GM21717 (cell line): ENCODE data around the gene LIN37.
"Not testable (repeated sequence)": the region's sequence is repeated elsewhere in the genome, so short reads cannot be mapped to it uniquely, and the experiment has no call there.

Experiments used
- ATAC-seq: cut with Tn5 transposase; IDR thresholded peaks from one replicate; pipeline ENCODE4 v1.9.1; 2021; ENCODE audit warnings: mild to moderate bottlenecking, moderate library complexity; ENCODE audit not compliant: unreplicated experiment

Gene LIN37

GRCh38 chr19:35772362-35772761, 24.0 kb downstream of the LIN37 start:
- not testable (repeated sequence) for ATAC-seq

DNA sequence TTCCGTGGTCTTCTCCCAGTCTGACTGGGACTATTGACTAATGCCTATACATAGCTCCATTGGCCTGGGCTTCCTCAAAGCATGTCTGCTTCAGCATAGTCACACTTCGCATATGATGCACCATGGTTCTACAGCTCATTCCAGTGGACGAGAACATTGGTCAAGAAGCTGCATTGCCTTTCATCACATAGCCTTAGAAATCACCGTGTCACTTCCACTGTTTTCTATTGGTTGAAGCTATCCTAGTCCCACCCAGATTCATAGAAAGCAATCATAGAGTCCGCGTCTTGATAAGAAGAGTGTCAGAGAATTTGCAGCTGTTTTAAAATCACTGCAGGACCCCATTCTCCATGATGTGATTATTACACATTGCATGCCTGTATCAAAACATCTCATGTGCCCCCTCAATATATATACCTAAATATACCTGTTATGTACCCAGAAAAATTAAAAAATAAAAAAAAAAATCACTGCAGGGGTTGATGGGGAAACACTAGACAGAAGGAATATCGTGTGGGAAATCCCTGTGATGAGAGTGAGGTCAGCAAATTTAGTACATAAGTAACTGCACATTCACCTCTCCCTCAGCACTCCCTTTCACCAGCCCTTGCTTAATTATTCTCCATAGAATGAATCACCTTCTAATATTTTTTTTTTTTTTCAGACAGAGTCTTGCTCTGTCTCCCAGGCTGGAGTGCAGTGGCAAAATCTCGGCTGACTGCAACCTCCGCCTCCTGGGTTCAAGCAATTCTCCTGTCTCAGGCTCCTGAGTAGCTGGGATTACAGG, 24.8 kb downstream of the LIN37 start:
- no peak for ATAC-seq

DNA sequence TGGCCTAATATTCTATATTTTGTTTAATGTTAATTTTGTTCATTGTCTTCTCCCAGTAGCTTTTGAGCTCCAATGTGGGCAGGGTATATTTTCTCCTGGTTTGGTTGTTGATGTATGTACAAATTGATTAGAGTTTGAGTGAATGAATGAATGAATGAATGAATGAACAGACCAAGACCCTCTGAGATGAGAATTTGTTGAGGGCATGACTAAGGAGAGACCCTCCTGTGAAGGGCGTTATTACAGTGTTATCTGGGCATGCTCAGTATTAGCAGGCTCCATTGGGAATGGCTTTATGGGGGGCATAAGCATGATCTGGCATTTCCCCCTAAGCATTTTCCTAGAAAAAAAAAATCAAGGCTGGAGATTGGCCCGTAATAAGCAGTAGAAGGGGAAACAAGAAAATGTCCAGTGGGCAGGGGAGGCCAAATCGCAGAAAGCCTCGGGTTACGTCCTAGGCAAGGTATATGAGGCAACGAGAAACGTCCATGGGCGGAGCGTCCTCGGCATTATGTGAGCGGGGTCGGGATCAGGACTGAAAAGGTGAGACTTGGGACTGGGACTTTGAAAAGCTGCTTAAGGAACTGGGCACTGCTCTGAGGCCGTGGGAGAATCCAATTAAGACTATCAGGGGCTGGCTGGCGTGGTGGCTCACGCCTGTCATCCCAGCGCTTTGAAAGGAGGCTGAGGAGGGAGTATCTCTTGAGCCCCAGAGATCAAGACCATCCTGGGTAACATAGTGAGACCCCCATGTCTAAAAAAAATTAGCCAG, 26.1 kb downstream of the LIN37 start:
- ATAC-seq = no peak

GRCh38 chr19:35775046-35775297, 26.6 kb downstream of the LIN37 start:
- ATAC-seq = no peak

DNA sequence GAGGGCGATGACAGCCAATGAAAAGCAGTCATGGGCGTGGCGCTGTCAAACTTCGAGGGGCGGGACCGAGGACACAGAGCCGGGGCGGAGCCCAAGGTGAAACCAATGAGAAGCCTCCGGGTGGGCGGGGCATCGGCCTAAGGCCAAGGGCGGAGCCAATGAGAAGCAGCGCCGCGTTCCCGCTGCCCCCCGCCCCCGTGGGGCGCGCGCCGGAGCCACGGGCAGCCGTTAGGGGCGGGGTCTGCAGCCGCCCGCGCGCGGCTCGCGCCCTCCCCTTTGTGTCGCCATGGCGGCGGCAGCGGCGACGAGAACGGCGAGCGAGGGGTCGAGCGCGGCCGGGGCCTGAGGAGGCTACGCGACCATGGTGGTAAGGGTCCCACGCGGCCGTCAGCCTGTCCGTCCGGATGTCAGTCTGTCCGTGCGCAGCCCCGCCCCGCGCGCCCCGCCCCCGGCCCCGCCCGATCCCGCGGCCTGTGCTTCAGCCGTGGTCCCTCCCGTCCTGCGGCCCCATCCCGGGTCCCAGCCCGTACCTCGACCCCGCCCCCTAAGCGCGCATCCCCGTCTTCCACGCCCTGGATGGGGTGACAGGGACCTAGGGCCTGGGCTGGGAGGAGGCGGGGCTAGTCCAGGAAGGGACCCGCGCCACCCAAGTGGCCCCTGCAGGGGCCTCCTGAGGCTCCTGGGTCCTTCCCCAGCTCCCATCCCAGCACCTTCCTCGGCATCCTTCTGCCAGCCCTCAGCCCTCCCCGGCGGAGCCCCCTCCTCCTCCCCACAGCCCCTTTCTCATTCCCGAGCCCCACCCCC, 27.1 kb downstream of the LIN37 start, which contains the start of gene ARHGAP33:
Gene ARHGAP33 (plus strand): TSS at position 267 of the 804 bp plus-strand sequence. CDS start 95 bp downstream, at position 362.
- peak; percentile 75 for ATAC-seq

- no peak for ATAC-seq
Measured at GRCh38 chr19:35776102-35776788, 27.9 kb downstream of the LIN37 start.

DNA sequence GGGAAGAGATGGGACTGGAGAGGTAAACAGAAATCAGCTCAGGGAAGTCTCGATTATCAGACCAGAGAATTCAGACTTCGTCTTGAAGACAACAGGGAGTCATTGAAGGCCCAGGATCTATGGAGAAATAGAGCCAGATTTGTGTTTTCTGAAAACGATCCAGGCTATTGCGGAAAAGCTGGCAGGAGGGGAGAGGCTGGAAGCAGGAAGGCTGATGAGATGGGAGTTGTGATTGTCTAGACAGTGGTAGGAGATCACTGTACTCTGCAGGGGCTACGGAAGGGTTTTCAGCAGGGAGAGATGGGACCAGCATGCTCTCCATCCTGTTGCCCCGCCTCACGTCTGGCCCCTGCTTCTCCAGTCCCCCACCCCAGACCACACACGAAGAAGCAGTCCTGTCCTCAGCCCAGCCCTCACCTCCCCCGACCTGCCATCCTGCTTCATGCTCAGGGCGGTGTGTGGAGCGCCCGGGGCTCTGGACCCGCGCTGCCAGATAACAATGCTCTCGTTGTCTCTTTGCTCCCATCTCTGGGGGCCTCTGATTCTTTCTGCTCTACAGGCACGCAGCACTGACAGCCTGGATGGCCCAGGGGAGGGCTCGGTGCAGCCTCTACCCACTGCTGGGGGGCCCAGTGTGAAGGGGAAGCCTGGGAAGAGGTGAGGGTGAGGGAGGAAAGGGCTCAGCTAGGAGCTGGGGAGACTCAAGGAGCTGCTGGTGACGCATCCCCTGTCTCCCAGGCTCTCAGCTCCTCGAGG, 28.9 kb downstream of the LIN37 start:
- no peak for ATAC-seq

GRCh38 chr19:35777961-35778360, 29.6 kb downstream of the LIN37 start:
- ATAC-seq = no peak

DNA sequence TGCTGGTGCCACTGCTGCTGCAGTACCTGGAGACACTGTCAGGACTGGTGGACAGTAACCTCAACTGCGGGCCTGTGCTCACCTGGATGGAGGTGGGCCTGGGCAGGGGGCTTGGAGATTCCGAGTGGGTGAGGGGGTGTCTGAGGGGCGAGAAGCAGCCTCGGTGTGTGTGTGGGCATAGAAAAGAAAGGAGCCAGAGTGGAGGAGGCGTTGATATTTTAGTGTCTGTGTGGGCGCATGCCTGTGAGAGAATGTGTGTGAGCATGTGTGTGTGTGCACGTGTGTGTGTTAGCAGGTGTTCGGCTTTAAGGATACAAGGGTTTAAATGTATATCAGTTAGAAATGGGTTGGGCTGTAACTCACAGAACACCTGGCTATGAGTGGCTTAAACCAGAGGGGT, 30.7 kb downstream of the LIN37 start:
- ATAC-seq = no peak

- no peak for ATAC-seq
Measured at GRCh38 chr19:35780058-35780457, 31.7 kb downstream of the LIN37 start.

- ATAC-seq = no peak
Measured at GRCh38 chr19:35780717-35781116, 32.3 kb downstream of the LIN37 start.

GRCh38 chr19:35781650-35782049, 33.3 kb downstream of the LIN37 start:
- ATAC-seq = no peak

- ATAC-seq = no peak
Measured at GRCh38 chr19:35782589-35782988, 34.2 kb downstream of the LIN37 start.

DNA sequence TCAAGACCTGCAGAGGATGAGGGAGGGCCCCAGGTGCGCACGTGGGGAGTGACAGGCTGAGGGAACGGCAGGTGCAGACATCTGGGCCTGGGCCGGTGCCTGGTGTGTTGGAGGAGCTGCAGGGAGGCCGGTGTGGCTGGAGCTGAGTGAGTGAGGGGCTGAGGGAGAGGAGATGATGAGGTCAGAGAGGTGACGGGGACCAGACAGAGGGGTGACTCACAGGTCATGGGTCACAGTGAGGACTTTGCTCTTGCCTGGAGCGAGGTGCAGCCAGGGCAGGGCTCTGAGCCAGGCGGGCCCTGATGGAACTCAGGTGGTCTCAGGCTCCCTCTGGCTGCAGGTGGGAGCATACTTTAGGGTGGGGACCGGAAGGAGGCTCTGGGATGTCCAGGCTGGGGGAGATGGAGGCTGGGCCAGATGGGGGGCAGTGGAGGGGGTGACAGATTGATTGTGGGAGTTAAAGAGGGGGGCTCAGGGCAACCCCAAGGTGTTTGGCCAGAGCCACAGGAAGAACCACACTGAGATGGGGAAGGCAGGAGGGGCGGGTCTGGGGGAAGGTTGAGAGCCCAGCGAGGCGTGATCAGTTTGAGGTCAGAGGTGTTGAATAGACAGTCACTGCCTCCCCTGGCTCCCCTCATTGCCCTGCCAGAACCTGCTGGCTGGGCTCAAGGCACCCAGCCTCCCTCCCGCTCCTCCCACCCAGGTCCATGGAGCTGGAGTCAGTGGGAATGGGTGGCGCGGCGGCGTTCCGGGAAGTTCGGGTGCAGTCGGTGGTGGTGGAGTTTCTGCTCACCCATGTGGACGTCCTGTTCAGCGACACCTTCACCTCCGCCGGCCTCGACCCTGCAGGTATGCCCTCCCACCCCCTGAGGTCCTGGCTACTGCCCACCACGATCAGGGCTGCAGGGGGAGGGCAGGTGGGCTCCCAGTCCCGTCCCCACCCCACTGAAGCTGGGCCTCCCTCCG, 35.4 kb downstream of the LIN37 start:
- ATAC-seq = no peak

GRCh38 chr19:35784503-35785338, 36.3 kb downstream of the LIN37 start:
- ATAC-seq = no peak

- ATAC-seq = no peak
Measured at GRCh38 chr19:35785339-35785627, 36.9 kb downstream of the LIN37 start.

GRCh38 chr19:35786299-35787160, 38.2 kb downstream of the LIN37 start:
- ATAC-seq = no peak
